ENCODE data around the gene SEPHS2.
"Not testable (repeated sequence)": the region's sequence is repeated elsewhere in the genome, so short reads cannot be mapped to it uniquely, and the experiment has no call there.

The SEPHS2 gene

GRCh38 chr16:30481381-30481780, 35.7 kb upstream of the SEPHS2 start:
- no peak overlapping the region for H3K4me3 ChIP-seq (ENCODE audit: low read length)
- H3K27me3 ChIP-seq (replicated peaks; ENCODE audit: control insufficient read depth, insufficient read depth, low read length): peaks cover 37% of the 10 kb centered on the region
- H3K9ac ChIP-seq (ENCODE audit: low read length): no peak overlapping the region
- no peaks in the 10 kb centered on the region for H3K36me3 ChIP-seq (ENCODE audit: control insufficient read depth, insufficient read depth, low read length, severe bottlenecking)
- no peaks in the 10 kb centered on the region for H3K9me3 ChIP-seq (ENCODE audit: control insufficient read depth, low read length)
- peaks cover 9% of the 10 kb centered on the region for H3K4me1 ChIP-seq (ENCODE audit: control insufficient read depth, insufficient read depth, low read length)
- DNase-seq (ENCODE audit: low read depth): no peak

DNA sequence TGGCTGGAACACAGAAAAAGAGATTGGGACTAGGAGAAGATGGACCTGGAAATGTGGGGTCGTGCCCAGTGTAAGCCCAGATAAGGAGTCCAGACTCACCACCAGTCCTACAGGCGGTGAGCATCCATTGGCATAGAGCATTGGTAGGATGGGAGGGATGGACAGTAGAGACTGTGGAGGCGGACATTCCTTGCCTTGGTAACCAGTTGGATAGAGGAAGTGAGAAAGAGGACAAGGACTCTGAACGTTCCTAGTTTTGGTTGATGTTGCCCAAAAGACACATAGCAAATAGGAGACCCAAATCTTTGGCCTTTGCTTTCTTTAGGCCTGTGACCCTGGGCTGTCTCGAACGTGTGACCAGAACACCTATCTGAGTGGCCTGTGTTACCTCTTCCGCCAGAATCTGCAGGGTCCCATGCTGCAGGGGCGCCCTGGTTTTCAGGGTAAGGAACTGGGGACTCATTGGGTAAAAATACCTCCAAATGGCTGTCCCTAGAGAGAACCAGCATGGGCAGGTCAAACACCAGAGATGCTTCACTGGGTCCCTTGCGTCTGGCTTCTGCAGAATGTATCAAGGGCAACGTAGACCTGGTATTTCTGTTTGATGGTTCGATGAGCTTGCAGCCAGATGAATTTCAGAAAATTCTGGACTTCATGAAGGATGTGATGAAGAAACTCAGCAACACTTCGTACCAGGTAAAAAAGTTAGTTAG, 33.2 kb upstream of the SEPHS2 start:
- Histone ChIP-seq H3K9me3 (ENCODE audit: control insufficient read depth, low read length) (no peaks in the 10 kb centered on the region), H3K9ac (ENCODE audit: low read length) (no peak overlapping the region), H3K27me3 (replicated peaks; ENCODE audit: control insufficient read depth, insufficient read depth, low read length) (peaks cover 48% of the 10 kb centered on the region), H3K4me3 (ENCODE audit: low read length) (no peak overlapping the region), H3K4me1 (ENCODE audit: control insufficient read depth, insufficient read depth, low read length) (no peaks in the 10 kb centered on the region), H3K36me3 (ENCODE audit: control insufficient read depth, insufficient read depth, low read length, severe bottlenecking) (no peaks in the 10 kb centered on the region)
- DNase-seq (ENCODE audit: low read depth): no peak

- not testable (repeated sequence) for H3K4me3 ChIP-seq (ENCODE audit: low read length); H3K9me3 ChIP-seq (ENCODE audit: control insufficient read depth, low read length); H3K9ac ChIP-seq (ENCODE audit: low read length); H3K36me3 ChIP-seq (ENCODE audit: control insufficient read depth, insufficient read depth, low read length, severe bottlenecking); DNase-seq (ENCODE audit: low read depth); H3K4me1 ChIP-seq (ENCODE audit: control insufficient read depth, insufficient read depth, low read length)
- peaks cover 50% of the 10 kb centered on the region for H3K27me3 ChIP-seq (replicated peaks; ENCODE audit: control insufficient read depth, insufficient read depth, low read length)
Observed at GRCh38 chr16:30477773-30478172, 32.1 kb upstream of the SEPHS2 start.

GRCh38 chr16:30476991-30477390, 31.3 kb upstream of the SEPHS2 start:
- H3K9me3 ChIP-seq (ENCODE audit: control insufficient read depth, low read length): peaks cover 3% of the 10 kb centered on the region
- no peaks in the 10 kb centered on the region for H3K36me3 ChIP-seq (ENCODE audit: control insufficient read depth, insufficient read depth, low read length, severe bottlenecking)
- H3K4me3 ChIP-seq (ENCODE audit: low read length): no peak overlapping the region
- DNase-seq (ENCODE audit: low read depth): no peak
- H3K9ac ChIP-seq (ENCODE audit: low read length): no peak overlapping the region
- peaks cover 3% of the 10 kb centered on the region for H3K4me1 ChIP-seq (ENCODE audit: control insufficient read depth, insufficient read depth, low read length)
- H3K27me3 ChIP-seq (replicated peaks; ENCODE audit: control insufficient read depth, insufficient read depth, low read length): peaks cover 55% of the 10 kb centered on the region

GRCh38 chr16:30474684-30475083, 29.0 kb upstream of the SEPHS2 start:
- DNase-seq (ENCODE audit: low read depth): no peak
- Histone ChIP-seq H3K9ac (ENCODE audit: low read length) (no peak overlapping the region), H3K4me3 (ENCODE audit: low read length) (no peak overlapping the region), H3K36me3 (ENCODE audit: control insufficient read depth, insufficient read depth, low read length, severe bottlenecking) (no peaks in the 10 kb centered on the region), H3K4me1 (ENCODE audit: control insufficient read depth, insufficient read depth, low read length) (peaks cover 7% of the 10 kb centered on the region), H3K9me3 (ENCODE audit: control insufficient read depth, low read length) (peaks cover 3% of the 10 kb centered on the region), H3K27me3 (replicated peaks; ENCODE audit: control insufficient read depth, insufficient read depth, low read length) (peaks cover 43% of the 10 kb centered on the region)

- Histone ChIP-seq H3K4me1 (ENCODE audit: control insufficient read depth, insufficient read depth, low read length) (peaks cover 12% of the 10 kb centered on the region), H3K9ac (ENCODE audit: low read length) (no peak overlapping the region), H3K9me3 (ENCODE audit: control insufficient read depth, low read length) (peaks cover 3% of the 10 kb centered on the region), H3K4me3 (ENCODE audit: low read length) (no peak overlapping the region), H3K27me3 (replicated peaks; ENCODE audit: control insufficient read depth, insufficient read depth, low read length) (peaks cover 40% of the 10 kb centered on the region), H3K36me3 (ENCODE audit: control insufficient read depth, insufficient read depth, low read length, severe bottlenecking) (no peaks in the 10 kb centered on the region)
- no peak for DNase-seq (ENCODE audit: low read depth)
Observed at GRCh38 chr16:30474074-30474452, 28.4 kb upstream of the SEPHS2 start.

DNA sequence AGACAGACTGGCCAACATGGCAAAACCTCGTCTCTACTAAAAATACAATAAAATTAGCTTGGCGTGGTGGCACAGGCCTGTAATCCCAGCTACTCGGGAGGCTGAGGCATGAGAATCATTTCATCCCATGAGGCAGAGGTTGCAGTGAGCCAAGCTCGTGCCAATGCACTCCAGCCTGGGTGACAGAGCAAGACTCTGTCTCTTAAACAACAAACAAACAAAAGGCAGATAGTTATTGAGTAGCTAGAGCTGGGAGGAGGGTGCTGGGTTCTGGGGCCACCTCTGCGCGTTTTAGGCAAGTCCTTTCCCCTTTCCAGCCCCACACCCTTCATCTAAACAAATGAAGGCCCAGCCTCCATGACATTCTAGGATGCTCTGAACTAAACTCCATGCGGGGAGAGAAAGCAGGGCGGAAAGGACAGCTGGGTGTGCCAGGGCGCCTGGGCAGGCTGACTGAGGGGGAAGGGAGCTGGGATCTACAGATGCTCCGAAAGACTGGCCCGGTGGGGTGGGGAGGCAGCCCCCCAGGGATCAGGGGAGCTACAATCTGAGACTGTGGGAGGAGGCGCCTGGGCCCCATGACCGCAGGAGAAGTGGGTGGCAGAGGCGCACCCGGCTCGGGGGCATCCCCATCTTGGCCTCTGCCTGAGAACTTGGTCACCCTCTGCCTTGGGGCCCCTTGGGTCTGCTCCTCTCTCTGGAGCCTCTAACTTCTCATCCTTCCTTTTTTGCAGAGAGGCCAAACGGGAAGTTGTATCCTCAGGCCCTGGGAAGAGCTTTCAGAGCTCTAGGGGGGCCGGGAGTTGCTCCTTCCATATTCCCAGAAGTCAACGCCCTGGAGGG, 27.8 kb upstream of the SEPHS2 start:
- Histone ChIP-seq H3K27me3 (replicated peaks; ENCODE audit: control insufficient read depth, insufficient read depth, low read length) (peaks cover 35% of the 10 kb centered on the region), H3K9me3 (ENCODE audit: control insufficient read depth, low read length) (peaks cover 3% of the 10 kb centered on the region), H3K36me3 (ENCODE audit: control insufficient read depth, insufficient read depth, low read length, severe bottlenecking) (no peaks in the 10 kb centered on the region), H3K4me3 (ENCODE audit: low read length) (no peak overlapping the region), H3K4me1 (ENCODE audit: control insufficient read depth, insufficient read depth, low read length) (peaks cover 12% of the 10 kb centered on the region), H3K9ac (ENCODE audit: low read length) (no peak overlapping the region)
- no peak for DNase-seq (ENCODE audit: low read depth)

DNA sequence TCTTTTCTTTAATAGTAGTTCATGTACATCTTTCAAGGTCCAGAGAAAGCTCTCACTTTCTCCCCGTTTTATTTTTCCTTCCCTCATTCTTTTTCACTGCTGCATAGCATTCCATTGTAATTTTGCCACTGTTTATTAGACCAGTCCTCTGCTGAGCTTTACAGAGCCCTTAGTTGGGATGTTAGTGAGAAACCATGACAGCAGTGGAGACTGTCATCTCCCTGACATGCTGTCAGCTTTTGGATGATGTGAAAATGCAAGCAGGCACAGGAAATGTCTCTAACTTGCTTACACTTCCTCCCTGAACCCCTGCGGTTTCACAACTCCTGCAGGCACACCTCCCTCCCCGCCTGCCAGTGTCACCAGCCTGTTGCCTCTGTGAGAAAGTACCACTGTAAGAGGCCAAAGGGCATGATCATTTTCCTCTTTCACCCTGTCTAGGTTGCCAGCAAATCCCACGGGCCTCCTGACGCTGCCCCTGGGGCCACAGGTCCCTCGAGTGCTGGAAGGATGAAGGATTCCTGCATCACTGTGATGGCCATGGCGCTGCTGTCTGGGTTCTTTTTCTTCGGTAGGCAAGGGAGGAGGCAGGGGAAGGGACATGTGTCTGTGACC, 26.8 kb upstream of the SEPHS2 start, which contains the start of gene ITGAL:
Gene ITGAL, plus strand, starts transcription at position 415 of the 615 bp plus-strand sequence. Its CDS starts 96 bp downstream, at position 511.
- Histone ChIP-seq H3K36me3 (ENCODE audit: control insufficient read depth, insufficient read depth, low read length, severe bottlenecking) (no peaks in the 10 kb centered on the region), H3K9me3 (ENCODE audit: control insufficient read depth, low read length) (peaks cover 3% of the 10 kb centered on the region), H3K4me3 (ENCODE audit: low read length) (no peak within 1 kb of the TSS), H3K27me3 (replicated peaks; ENCODE audit: control insufficient read depth, insufficient read depth, low read length) (peaks cover 29% of the 10 kb centered on the region), H3K9ac (ENCODE audit: low read length) (no peak within 1 kb of the TSS), H3K4me1 (ENCODE audit: control insufficient read depth, insufficient read depth, low read length) (peaks cover 12% of the 10 kb centered on the region)
- no peak for DNase-seq (ENCODE audit: low read depth)

GRCh38 chr16:30470632-30470995, 24.9 kb upstream of the SEPHS2 start:
- H3K4me3 ChIP-seq (ENCODE audit: low read length): no peak overlapping the region
- DNase-seq (ENCODE audit: low read depth): no peak
- peaks cover 3% of the 10 kb centered on the region for H3K9me3 ChIP-seq (ENCODE audit: control insufficient read depth, low read length)
- H3K9ac ChIP-seq (ENCODE audit: low read length): no peak overlapping the region
- H3K27me3 ChIP-seq (replicated peaks; ENCODE audit: control insufficient read depth, insufficient read depth, low read length): peaks cover 21% of the 10 kb centered on the region
- no peaks in the 10 kb centered on the region for H3K36me3 ChIP-seq (ENCODE audit: control insufficient read depth, insufficient read depth, low read length, severe bottlenecking)
- peaks cover 12% of the 10 kb centered on the region for H3K4me1 ChIP-seq (ENCODE audit: control insufficient read depth, insufficient read depth, low read length)

- DNase-seq (ENCODE audit: low read depth): no peak
- H3K9me3 ChIP-seq (ENCODE audit: control insufficient read depth, low read length): peaks cover 3% of the 10 kb centered on the region
- no peaks in the 10 kb centered on the region for H3K36me3 ChIP-seq (ENCODE audit: control insufficient read depth, insufficient read depth, low read length, severe bottlenecking)
- no peak overlapping the region for H3K9ac ChIP-seq (ENCODE audit: low read length)
- no peak overlapping the region for H3K4me3 ChIP-seq (ENCODE audit: low read length)
- peaks cover 12% of the 10 kb centered on the region for H3K4me1 ChIP-seq (ENCODE audit: control insufficient read depth, insufficient read depth, low read length)
- peaks cover 16% of the 10 kb centered on the region for H3K27me3 ChIP-seq (replicated peaks; ENCODE audit: control insufficient read depth, insufficient read depth, low read length)
Observed at GRCh38 chr16:30470170-30470512, 24.5 kb upstream of the SEPHS2 start.

DNA sequence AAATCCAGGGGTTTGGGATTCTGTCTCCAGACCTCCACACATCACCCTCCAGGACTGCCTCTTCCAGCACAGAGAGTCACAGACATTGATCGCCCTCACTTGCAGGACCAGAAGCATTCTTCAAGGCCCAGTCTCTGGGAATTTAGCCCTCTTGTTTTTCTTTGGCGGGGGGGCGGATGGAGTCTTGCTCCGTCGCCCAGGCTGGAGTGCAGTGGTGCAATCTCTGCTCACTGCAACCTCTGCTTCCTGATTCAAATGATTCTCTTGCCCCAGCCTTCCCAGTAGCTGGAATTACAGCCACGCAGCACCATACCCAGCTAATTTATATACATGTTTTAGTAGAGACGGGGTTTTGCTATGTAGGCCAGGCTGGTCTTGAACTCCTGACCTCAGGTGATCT, 18.4 kb upstream of the SEPHS2 start:
- H3K9ac ChIP-seq (ENCODE audit: low read length): no peak overlapping the region
- no peaks in the 10 kb centered on the region for H3K9me3 ChIP-seq (ENCODE audit: control insufficient read depth, low read length)
- no peak for DNase-seq (ENCODE audit: low read depth)
- H3K4me1 ChIP-seq (ENCODE audit: control insufficient read depth, insufficient read depth, low read length): peaks cover under 1% of the 10 kb centered on the region
- no peak overlapping the region for H3K4me3 ChIP-seq (ENCODE audit: low read length)
- H3K27me3 ChIP-seq (replicated peaks; ENCODE audit: control insufficient read depth, insufficient read depth, low read length): no peaks in the 10 kb centered on the region
- no peaks in the 10 kb centered on the region for H3K36me3 ChIP-seq (ENCODE audit: control insufficient read depth, insufficient read depth, low read length, severe bottlenecking)
